DOHH2 (cell line): Measurements from ENCODE around the gene TFAP2D.

Source experiments
- CTCF ChIP-seq: fragments of 200-600 bp; sonication (generic); IDR thresholded peaks from one replicate; pipeline ENCODE4 v1.5.1; 2014; ENCODE audit warnings: antibody characterized with exemption, mild to moderate bottlenecking, low read depth, low read length; ENCODE audit not compliant: poor library complexity, severe bottlenecking
- EZH2phosphoT487 ChIP-seq: fragments of 200-600 bp; sonication (generic); IDR thresholded peaks from 2 replicates; pipeline ENCODE4 v1.6.1; 2017; ENCODE audit warnings: borderline replicate concordance, mild to moderate bottlenecking, antibody characterized with exemption, low read length, moderate library complexity, mixed read lengths

- no peak for TF ChIP-seq CTCF
- TF ChIP-seq EZH2phosphoT487, result no peak
Measured at GRCh38 chr6:50778696-50779095, 65.4 kb downstream of the TFAP2D start.
